Right cardiac atrium (tissue), 5 donors: ENCODE data around the gene MMP25. TPM values are rescaled to one million over a fixed set of nuclear protein-coding genes. Genes with fewer than 3 reads are reported as not detected.
A peak's percentile ranks its signal among the peaks of the same experiment; 100 is the strongest.

Source experiments
- ATAC-seq, 2 donors: fragments of 200-7000 bp; cut with Tn5 transposase; one replicate each; pipeline versions ENCODE4 v1.8.0 to v1.9.1; 2020; ENCODE audit warnings: moderate library complexity in 2 of 2, mild to moderate bottlenecking in 1 of 2
- DNase-seq, 3 donors: peaks; one replicate each; pipeline ENCODE4 v3.0.0-alpha.2; 2020
- H3K27ac ChIP-seq: one replicate; pipeline ENCODE4 v1.5.1; 2013; ENCODE audit warnings: mild to moderate bottlenecking, low read length, control low read depth, moderate library complexity
- H3K27me3 ChIP-seq: one replicate; pipeline ENCODE4 v1.6.1; 2013; ENCODE audit not compliant: control insufficient read depth, insufficient read depth
- H3K4me1 ChIP-seq: one replicate; pipeline ENCODE4 v1.6.1; 2013; ENCODE audit warnings: low read length; ENCODE audit not compliant: control insufficient read depth, insufficient read depth
- H3K4me3 ChIP-seq: one replicate; pipeline ENCODE4 v1.5.1; 2013; ENCODE audit warnings: low read length, control low read depth
- H3K9me3 ChIP-seq: one replicate; pipeline ENCODE4 v1.6.1; 2013; ENCODE audit warnings: low read length; ENCODE audit not compliant: control insufficient read depth
- WGBS: extraction: QIAGEN DNeasy Blood & Tissue Kit; methylation state at CpG from one replicate; pipeline ENCODE4 v1.1.7; 2013; 5-methylcytosine and 5-hydroxymethylcytosine counted together
- intact Hi-C, 4 donors: fragments of 100-400 bp; cut with DNase I; formaldehyde crosslinking; loops; one replicate each; pipeline versions ENCODE4 v1.11.0 to v1.14.0; 2022 to 2023
- polyA plus RNA-seq: library from polyadenylated mRNA; stranded (reverse); fragments of 200-250 nt; gene quantifications from one replicate; pipeline ENCODE4 v1.2.3, GENCODE V29; 2013
- total RNA-seq, 4 donors: library from RNA; stranded (reverse); fragmentation: NEBNext Ultra II Directional; extraction: Animal tissue kit (Norgen Biotek cat#: 25700); gene quantifications; one replicate each; pipeline ENCODE4 v1.2.1, GENCODE V29; 2021
- donor health status: healthy with polysubstance abuse.
- donor health status: DM: no; HTN: yes; CAD: no.
- donor health status: DM: no; HTN: no; CAD: no.
- donor health status: DM: no; HTN: yes; CAD: no; lungs with severe emphysema.
- donor health status: DM: yes; HTN: yes; CAD: no.

Gene MMP25
- total and polyA plus RNA-seq, 5 donors, result 0.68 to 1.7 (median 0.79) TPM

- Histone ChIP-seq H3K9me3 (no peaks in the 10 kb centered on the region), H3K4me1 (no peaks in the 10 kb centered on the region), H3K27ac (no peak overlapping the region), H3K27me3 (no peaks in the 10 kb centered on the region), H3K4me3 (no peak overlapping the region)
- 28% methylated on average over 4 of the region's 4 CpGs for WGBS
- intact Hi-C loops, result no loop called here
- DNase-seq (no peak), ATAC-seq (no peak)
Measured at GRCh38 chr16:3008690-3009037, 37.7 kb upstream of the MMP25 start.

GRCh38 chr16:3009568-3010390, 36.6 kb upstream of the MMP25 start:
- DNase-seq (no peak), ATAC-seq (no peak)
- H3K27ac ChIP-seq, result no peak overlapping the region
- H3K4me1 ChIP-seq, result no peaks in the 10 kb centered on the region
- WGBS, result 44% methylated on average over 21 of the region's 21 CpGs
- no peaks in the 10 kb centered on the region for H3K9me3 ChIP-seq
- no peaks in the 10 kb centered on the region for H3K27me3 ChIP-seq
- H3K4me3 ChIP-seq, result no peak overlapping the region
- intact Hi-C loops, result no loop called here

GRCh38 chr16:3010510-3010909, 35.9 kb upstream of the MMP25 start:
- Histone ChIP-seq H3K4me1 (no peaks in the 10 kb centered on the region), H3K27ac (no peak overlapping the region), H3K27me3 (no peaks in the 10 kb centered on the region), H3K4me3 (no peak overlapping the region), H3K9me3 (no peaks in the 10 kb centered on the region)
- DNase-seq, result no peak
- no peak for ATAC-seq
- 92% methylated on average over 8 of the region's 8 CpGs for WGBS
- intact Hi-C loops, result no loop called here

GRCh38 chr16:3012246-3012645, 34.1 kb upstream of the MMP25 start:
- no peak overlapping the region for H3K27ac ChIP-seq
- ATAC-seq (no peak), DNase-seq (no peak)
- H3K4me1 ChIP-seq, result no peaks in the 10 kb centered on the region
- H3K27me3 ChIP-seq, result no peaks in the 10 kb centered on the region
- H3K4me3 ChIP-seq, result no peak overlapping the region
- H3K9me3 ChIP-seq, result no peaks in the 10 kb centered on the region
- intact Hi-C loops, result no loop called here
- 17% methylated on average over 19 of the region's 19 CpGs for WGBS

GRCh38 chr16:3012828-3013420, 33.4 kb upstream of the MMP25 start, which contains the start of gene CLDN9:
CLDN9 (plus strand) TSS chr16:3012923; CDS start chr16:3013363, 440 bp downstream.
- Histone ChIP-seq H3K4me3 (no peak within 1 kb of the TSS), H3K4me1 (no peaks in the 10 kb centered on the region), H3K27me3 (no peaks in the 10 kb centered on the region), H3K27ac (no peak within 1 kb of the TSS), H3K9me3 (no peaks in the 10 kb centered on the region)
- 33% methylated on average over 27 of the region's 27 CpGs for WGBS
- DNase-seq (no peak), ATAC-seq (no peak)
- intact Hi-C loops, result no loop called here

GRCh38 chr16:3013491-3013951, 32.8 kb upstream of the MMP25 start:
- no peak for DNase-seq
- no peak overlapping the region for H3K4me3 ChIP-seq
- H3K27me3 ChIP-seq, result no peaks in the 10 kb centered on the region
- intact Hi-C loops, result no loop called here
- peak in 1 of 2 donors; percentile 3 for ATAC-seq
- 48% methylated on average over 27 of the region's 27 CpGs for WGBS
- H3K27ac ChIP-seq, result no peak overlapping the region
- H3K4me1 ChIP-seq, result no peaks in the 10 kb centered on the region
- H3K9me3 ChIP-seq, result no peaks in the 10 kb centered on the region

- intact Hi-C loops, result no loop called here
- DNase-seq, result no peak
- no peaks in the 10 kb centered on the region for H3K4me1 ChIP-seq
- no peak for ATAC-seq
- no peaks in the 10 kb centered on the region for H3K9me3 ChIP-seq
- no peaks in the 10 kb centered on the region for H3K27me3 ChIP-seq
- H3K27ac ChIP-seq, result no peak overlapping the region
- WGBS, result 47% methylated on average over 12 of the region's 12 CpGs
- no peak overlapping the region for H3K4me3 ChIP-seq
Measured at GRCh38 chr16:3013998-3014690, 32.2 kb upstream of the MMP25 start.

GRCh38 chr16:3014971-3015370, 31.4 kb upstream of the MMP25 start:
- DNase-seq, result no peak
- Histone ChIP-seq H3K4me3 (no peak overlapping the region), H3K9me3 (no peaks in the 10 kb centered on the region), H3K27ac (no peak overlapping the region), H3K27me3 (no peaks in the 10 kb centered on the region), H3K4me1 (no peaks in the 10 kb centered on the region)
- ATAC-seq, result no peak
- intact Hi-C loops, result no loop called here
- 86% methylated on average over 6 of the region's 6 CpGs for WGBS

- ATAC-seq (no peak), DNase-seq (no peak)
- no peaks in the 10 kb centered on the region for H3K9me3 ChIP-seq
- no peaks in the 10 kb centered on the region for H3K4me1 ChIP-seq
- 78% methylated on average over 13 of the region's 13 CpGs for WGBS
- intact Hi-C loops, result no loop called here
- H3K27ac ChIP-seq, result no peak overlapping the region
- H3K27me3 ChIP-seq, result no peaks in the 10 kb centered on the region
- no peak overlapping the region for H3K4me3 ChIP-seq
Measured at GRCh38 chr16:3015865-3016521, 30.4 kb upstream of the MMP25 start.

- intact Hi-C loops, result no loop called here
- Histone ChIP-seq H3K4me1 (peaks cover under 1% of the 10 kb centered on the region), H3K9me3 (no peaks in the 10 kb centered on the region), H3K27ac (no peak overlapping the region), H3K4me3 (no peak overlapping the region), H3K27me3 (no peaks in the 10 kb centered on the region)
- no peak for DNase-seq
- 56% methylated on average over 20 of the region's 20 CpGs for WGBS
- no peak for ATAC-seq
Measured at GRCh38 chr16:3017344-3017743, 29.0 kb upstream of the MMP25 start.
